Panc1 (cell line): ENCODE data around the gene WDR17. TPM values are rescaled to one million over a fixed set of nuclear protein-coding genes. Genes with fewer than 3 reads are reported as not detected.
A peak's percentile ranks its signal among the peaks of the same experiment; 100 is the strongest.

ENCODE experiments used
- ATAC-seq: fragments of 200-7000 bp; cut with Tn5 transposase; 2 replicates; pipeline ENCODE4 v1.9.1; 2020; ENCODE audit warnings: mild to moderate bottlenecking, moderate library complexity
- Bru-seq: library from RNA; stranded (reverse); fragments of 400-500 nt; gene quantifications from one replicate; lab custom pipeline; 2021; lab: Mats Ljungman, UMichigan
- BruChase-seq, 2 experiments: library from RNA; stranded (reverse); fragments of 400-500 nt; gene quantifications; one replicate each; lab custom pipeline; 2021; lab: Mats Ljungman, UMichigan
- BruUV-seq: library from RNA; stranded (reverse); fragments of 400-500 nt; replicated peaks from 2 replicates; lab custom pipeline; 2021; lab: Mats Ljungman, UMichigan
- CTCF ChIA-PET: fragments of 300-600 bp; sonication (Branson Sonifier 250); formaldehyde crosslinking; loops from one replicate; lab custom pipeline; 2022; ENCODE audit warnings: antibody characterized with exemption; lab: Charles Lee
- POLR2A ChIA-PET: fragments of 300-600 bp; sonication (Branson Sonifier 250); formaldehyde crosslinking; loops from one replicate; lab custom pipeline; 2022; ENCODE audit warnings: antibody characterized with exemption; lab: Charles Lee
- DNase-seq: peaks from one replicate; pipeline ENCODE4 v3.0.0-alpha.2; 2010; ENCODE audit warnings: low read depth, low spot score
- H3K27ac ChIP-seq: 2 replicates; pipeline ENCODE4 v1.5.1; 2011; ENCODE audit warnings: mild to moderate bottlenecking, low read length, inconsistent platforms
- H3K27me3 ChIP-seq: fragments of 200-500 bp; sonication (Bioruptor generic); 2 replicates; pipeline ENCODE4 v1.6.0; 2014; ENCODE audit warnings: low read length, inconsistent platforms; ENCODE audit not compliant: control insufficient read depth, insufficient read depth
- H3K36me3 ChIP-seq: fragments of 200-500 bp; sonication (Bioruptor generic); 2 replicates; pipeline ENCODE4 v1.5.1; 2014; ENCODE audit warnings: inconsistent platforms, mild to moderate bottlenecking, low read length, moderate library complexity; ENCODE audit not compliant: control insufficient read depth, insufficient read depth
- H3K4me1 ChIP-seq: 2 replicates; pipeline ENCODE4 v1.5.1; 2011; ENCODE audit warnings: inconsistent platforms, mild to moderate bottlenecking, low read length, moderate library complexity; ENCODE audit not compliant: control insufficient read depth, insufficient read depth
- H3K4me3 ChIP-seq, 2 experiments: 2 replicates each; pipeline ENCODE4 v1.5.1; 2011 to 2012; ENCODE audit warnings: low read depth in 2 of 2, low read length in 2 of 2, mild to moderate bottlenecking in 2 of 2, inconsistent platforms in 1 of 2, moderate library complexity in 1 of 2
- H3K9me3 ChIP-seq: fragments of 200-500 bp; sonication (Bioruptor generic); 2 replicates; pipeline ENCODE4 v1.5.1; 2014; ENCODE audit warnings: low read depth, mild to moderate bottlenecking, inconsistent platforms, low read length, moderate library complexity; ENCODE audit not compliant: control insufficient read depth, insufficient read depth
- CTCF ChIP-seq: fragments of 450-650 bp; IDR thresholded peaks from 2 replicates; pipeline ENCODE4 v1.5.1; 2017; ENCODE audit warnings: mild to moderate bottlenecking
- POLR2AphosphoS5 ChIP-seq: IDR thresholded peaks from 2 replicates; pipeline ENCODE4 v1.6.1; 2012; ENCODE audit warnings: mild to moderate bottlenecking, low read depth, low read length, moderate library complexity
- REST ChIP-seq, 2 experiments: IDR thresholded peaks; 2 replicates each; pipeline ENCODE4 v1.6.1; 2011 to 2012; ENCODE audit warnings: low read depth in 2 of 2, control low read depth in 1 of 2, low read length in 1 of 2, mild to moderate bottlenecking in 1 of 2, moderate library complexity in 1 of 2; ENCODE audit not compliant: insufficient read depth in 1 of 2
- SIN3A ChIP-seq: IDR thresholded peaks from 2 replicates; pipeline ENCODE4 v1.6.1; 2012; ENCODE audit warnings: low read depth, mild to moderate bottlenecking, low read length, moderate library complexity, borderline replicate concordance; ENCODE audit not compliant: insufficient read depth
- TCF7L2 ChIP-seq: IDR thresholded peaks from 2 replicates; pipeline ENCODE4 v1.6.1; 2011; ENCODE audit warnings: mild to moderate bottlenecking, low read depth, low read length, inconsistent platforms
- in situ Hi-C: cut with HindIII; loops from 2 replicates; pipeline ENCODE4 v1.10.0; 2016; ENCODE audit warnings: low sequenced_read_pairs, low pct_unique_long_range_greater_than_20kb
- intact Hi-C: fragments of 100-400 bp; cut with micrococcal nuclease; formaldehyde crosslinking; loops from one replicate; pipeline ENCODE4 v1.10.0; 2022; ENCODE audit not compliant: unreplicated experiment
- long read RNA-seq: library from polyadenylated mRNA; unstranded; transcript quantifications from one replicate; pipeline ENCODE4 v2.0.0, GENCODE V29; 2021; ENCODE audit not compliant: unreplicated experiment
- polyA plus RNA-seq: library from polyadenylated mRNA; unstranded; fragments of >200 nt; gene quantifications from one replicate; pipeline ENCODE4 v1.2.1, GENCODE V29; 2012; ENCODE audit warnings: missing spikeins; ENCODE audit not compliant: insufficient read length
- total RNA-seq: library from RNA; stranded (reverse); gene quantifications from one replicate; pipeline ENCODE4 v1.2.1, GENCODE V29; 2021; ENCODE audit not compliant: unreplicated experiment

WDR17 gene
- total RNA-seq, result 4.2 TPM
- polyA plus RNA-seq, result 2.3 TPM
- Bru-seq, nascent RNA, result percentile 45 among the genes with signal in this experiment
- percentile 44 among the genes with signal in this experiment for BruChase-seq, experiment 1, labeled RNA remaining after a 2-hour chase
- percentile 41 among the genes with signal in this experiment for BruChase-seq, experiment 2, labeled RNA remaining after a 6-hour chase
- long read RNA-seq, partial matches to known transcripts, result 1 of 4 reads
- long read RNA-seq, other reads (novel, unspliced or antisense), result 3 of 4 reads

GRCh38 chr4:176065435-176066291, at the start of gene WDR17:
TSS of gene WDR17 (plus strand) at chr4:176065841. CDS start at chr4:176111581, 45,740 bp downstream.
- in situ Hi-C loops (no loop called here), intact Hi-C loops (no loop called here)
- ATAC-seq, result peak; percentile 100
- peak within 1 kb of the TSS; percentile 59 to 71 for H3K4me3 ChIP-seq
- H3K4me1 ChIP-seq, result no peaks in the 10 kb centered on the region
- BruUV-seq, result no TSS peak
- ChIA-PET CTCF (no interaction called here), POLR2A (no interaction called here)
- no peaks in the 10 kb centered on the region for H3K9me3 ChIP-seq
- H3K27me3 ChIP-seq, result no peaks in the 10 kb centered on the region
- DNase-seq, result peak; percentile 17
- H3K36me3 ChIP-seq, result no peaks in the 10 kb centered on the region
- TF ChIP-seq REST (IDR thresholded peaks at IDR 0.05; ENCODE audit: insufficient read depth in 1 of 2, low read depth in 2 of 2, low read length in 1 of 2) (peak; percentile 63 to 65; a peak in 3 of 4 replicates), SIN3A (no peak), CTCF (no peak)
- H3K27ac ChIP-seq, result no peak within 1 kb of the TSS

GRCh38 chr4:176016601-176017000, 49.0 kb upstream of the WDR17 start:
- BruUV-seq, result no TSS peak
- no peaks in the 10 kb centered on the region for H3K9me3 ChIP-seq
- H3K36me3 ChIP-seq, result no peaks in the 10 kb centered on the region
- H3K27me3 ChIP-seq, result no peaks in the 10 kb centered on the region
- ChIA-PET CTCF (no interaction called here), POLR2A (no interaction called here)
- DNase-seq (no peak), ATAC-seq (no peak)
- no peak overlapping the region for H3K27ac ChIP-seq
- no peak overlapping the region for H3K4me3 ChIP-seq
- intact Hi-C loops (no loop called here), in situ Hi-C loops (no loop called here)
- TF ChIP-seq SIN3A (no peak), TCF7L2 (no peak), CTCF (no peak), REST (IDR thresholded peaks at IDR 0.05; ENCODE audit: insufficient read depth in 1 of 2, low read depth in 2 of 2, low read length in 1 of 2) (no peak), POLR2AphosphoS5 (no peak)
- no peaks in the 10 kb centered on the region for H3K4me1 ChIP-seq
